ENCODE results near the gene MDM1.
A peak's percentile ranks its signal among the peaks of the same experiment; 100 is the strongest.

Gene MDM1

DNA sequence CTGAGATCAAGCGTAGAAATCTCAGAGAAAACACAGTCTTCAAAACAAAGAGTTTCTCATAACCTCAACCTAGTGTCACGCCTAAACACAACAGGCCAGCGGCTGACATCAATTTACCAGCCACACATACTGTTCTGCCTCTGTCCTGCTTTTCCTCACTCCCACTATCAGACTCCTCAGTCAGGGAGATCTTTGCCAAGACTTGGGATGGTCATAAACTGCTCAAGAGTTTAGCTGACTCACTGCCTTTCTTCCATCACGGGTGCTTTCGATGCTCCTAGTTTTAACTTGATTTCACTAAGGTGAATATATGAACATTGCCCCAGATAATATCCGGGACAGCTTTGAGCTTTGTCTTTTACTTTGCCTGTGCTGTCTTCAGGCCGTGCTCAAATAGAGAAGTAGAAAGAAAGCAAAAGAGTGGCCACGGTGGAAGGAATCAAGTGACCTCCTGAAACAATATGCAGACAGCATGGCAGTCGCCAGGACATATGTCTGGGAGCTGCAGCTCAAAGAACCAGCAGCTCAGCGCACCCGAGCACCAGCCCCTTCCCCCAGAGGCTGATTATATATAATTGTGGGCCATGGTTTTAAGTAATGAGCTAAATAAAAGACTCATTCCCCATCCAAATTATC lies 12.1 kb downstream of the MDM1 start:
- no peak for DNase-seq

- DNase-seq = peak; percentile 41
Observed at GRCh38 chr12:68317047-68317667, 15.0 kb downstream of the MDM1 start.

- no peak for DNase-seq
Observed at GRCh38 chr12:68310370-68310769, 21.8 kb downstream of the MDM1 start.

- DNase-seq = no peak
Observed at GRCh38 chr12:68306564-68306963, 25.6 kb downstream of the MDM1 start.

DNA sequence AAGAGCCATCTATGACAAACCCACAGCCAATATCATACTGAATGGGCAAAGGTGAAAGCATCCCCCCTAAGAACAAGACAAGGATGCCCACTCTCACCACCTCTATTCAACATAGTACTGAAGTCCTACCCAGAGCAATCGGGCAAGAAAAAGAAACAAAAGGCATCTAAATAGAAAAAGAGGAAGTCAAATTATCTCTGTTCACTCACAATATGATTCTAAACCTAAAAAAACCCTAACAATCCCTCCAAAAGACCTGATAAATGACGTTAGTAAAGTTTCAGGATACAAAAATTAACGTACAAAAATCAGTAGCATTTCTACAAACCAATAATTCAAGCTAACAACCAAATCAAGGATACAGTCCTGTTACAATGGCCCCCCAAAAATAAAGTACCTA lies 26.9 kb downstream of the MDM1 start:
- no peak for DNase-seq

- no peak for DNase-seq
Observed at GRCh38 chr12:68304626-68305025, 27.5 kb downstream of the MDM1 start.

DNA sequence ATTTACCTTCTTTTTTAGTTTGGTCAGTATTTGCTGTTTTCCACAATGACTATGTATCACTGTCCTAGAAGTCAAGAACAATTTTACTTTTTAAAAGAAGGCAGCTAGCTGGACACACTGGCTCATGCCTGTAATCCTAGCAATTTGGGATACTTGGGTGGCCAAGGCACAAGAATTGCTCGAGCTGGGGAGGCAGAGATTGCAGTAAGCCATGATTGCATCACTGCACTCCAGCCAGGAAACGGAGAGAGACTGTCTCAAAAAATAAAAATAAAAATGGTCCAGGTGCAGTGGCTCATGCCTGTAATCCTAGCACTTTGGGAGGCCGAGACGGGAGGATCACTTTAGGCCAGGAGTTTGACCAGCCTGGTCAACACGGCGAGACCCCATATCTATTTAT lies 28.3 kb downstream of the MDM1 start:
- DNase-seq = no peak

GRCh38 chr12:68297929-68298328 lies 34.2 kb downstream of the MDM1 start:
- no peak for DNase-seq

GRCh38 chr12:68294251-68294650 lies 37.9 kb downstream of the MDM1 start:
- no peak for DNase-seq

DNA sequence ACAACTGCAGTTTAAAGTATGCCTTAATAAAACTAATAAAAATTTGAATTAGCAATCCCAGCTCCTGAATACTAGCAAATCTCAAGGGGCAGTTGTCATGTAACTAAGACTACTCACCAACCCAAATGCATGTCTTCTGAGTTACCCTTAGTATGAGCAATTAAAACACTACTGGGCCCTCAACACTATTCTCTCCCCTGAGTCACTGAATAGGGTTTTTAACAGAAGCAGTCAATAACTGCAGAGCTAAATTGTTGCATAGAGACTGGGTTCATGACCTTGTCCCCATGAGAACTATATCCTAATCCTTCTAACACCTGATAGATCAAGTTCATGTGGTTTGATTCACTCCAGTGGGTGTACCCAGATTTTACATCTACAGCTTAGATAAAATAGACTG lies 38.8 kb downstream of the MDM1 start:
- no peak for DNase-seq

DNA sequence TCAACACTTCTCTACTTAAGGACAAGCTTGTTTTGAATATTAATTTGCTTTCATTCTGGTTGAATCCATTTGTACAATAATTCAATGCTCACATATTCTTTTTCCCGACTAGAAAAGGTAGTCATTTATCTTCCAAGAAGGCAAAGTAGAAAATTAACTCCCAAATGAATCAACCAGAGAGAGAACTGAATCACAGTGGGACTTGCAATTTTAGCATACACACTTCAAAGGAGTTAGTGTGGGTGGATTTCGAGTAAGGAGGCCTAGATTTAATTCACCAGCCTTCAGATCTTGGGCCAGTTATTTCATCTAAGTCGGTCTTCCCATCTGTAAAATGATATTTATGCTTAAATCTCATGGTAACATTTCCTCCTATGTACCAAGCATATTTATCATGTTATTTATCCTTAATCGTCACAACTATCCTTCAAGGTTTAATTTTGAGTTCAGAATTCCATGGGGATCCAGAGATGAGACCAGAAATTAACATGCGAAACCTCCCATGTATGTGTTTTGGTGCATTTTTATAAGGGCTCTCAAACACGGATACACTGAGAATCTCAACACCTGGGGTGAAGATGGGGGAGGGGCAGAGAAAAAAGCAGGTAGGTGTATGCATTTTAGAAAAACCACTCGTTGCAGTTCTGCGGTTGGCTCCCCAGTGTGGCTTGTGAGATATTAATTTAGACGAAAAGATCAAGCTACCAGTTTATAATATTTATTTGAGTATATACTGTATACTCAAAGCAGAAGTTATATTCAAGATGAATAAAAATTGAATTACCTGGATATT lies 39.8 kb downstream of the MDM1 start:
- no peak for DNase-seq

GRCh38 chr12:68291396-68292036 lies 40.6 kb downstream of the MDM1 start:
- no peak for DNase-seq

DNA sequence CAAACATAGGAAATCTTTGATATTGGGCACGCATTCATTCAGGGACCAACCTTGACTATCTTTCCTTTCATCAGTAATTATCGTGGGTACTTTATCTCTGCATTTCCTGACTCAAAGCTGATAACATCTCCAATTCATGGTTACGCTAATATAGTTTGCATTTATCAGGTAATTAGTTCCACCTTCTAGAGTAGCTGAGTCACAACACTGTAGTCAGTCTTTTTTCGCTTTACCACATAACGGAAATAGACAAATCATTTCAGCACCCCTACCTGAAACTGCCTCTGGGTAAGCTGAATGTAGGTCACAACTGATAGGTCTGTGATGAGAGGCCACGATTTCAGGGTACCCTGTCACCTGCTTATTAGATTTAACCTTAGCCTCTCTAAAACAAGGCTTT lies 42.0 kb downstream of the MDM1 start:
- peak; percentile 30 for DNase-seq

- DNase-seq = no peak
Observed at GRCh38 chr12:68287106-68287505, 45.1 kb downstream of the MDM1 start.

DNA sequence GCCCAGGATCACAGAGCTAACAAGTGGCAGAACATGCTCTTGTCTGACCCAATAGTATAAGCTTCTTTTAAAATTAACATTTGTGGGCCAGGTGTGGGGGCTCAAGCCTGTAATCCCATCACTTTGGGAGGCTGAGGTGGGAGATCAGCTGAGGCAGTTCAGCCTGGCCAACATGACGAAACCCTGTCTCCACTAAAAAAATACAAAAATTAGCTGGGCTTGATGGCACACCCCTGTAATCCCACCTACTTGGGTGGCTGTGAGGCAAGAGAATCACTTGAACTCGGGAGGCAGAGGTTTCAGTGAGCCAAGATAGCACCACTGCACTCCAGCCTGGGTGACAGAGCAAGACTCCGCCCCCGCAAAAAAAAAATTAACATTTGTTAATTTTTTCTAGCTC lies 45.8 kb downstream of the MDM1 start:
- no peak for DNase-seq

- no peak for DNase-seq
Observed at GRCh38 chr12:68285541-68285940, 46.6 kb downstream of the MDM1 start.

- DNase-seq = no peak
Observed at GRCh38 chr12:68281322-68282077, 50.7 kb downstream of the MDM1 start.

DNA sequence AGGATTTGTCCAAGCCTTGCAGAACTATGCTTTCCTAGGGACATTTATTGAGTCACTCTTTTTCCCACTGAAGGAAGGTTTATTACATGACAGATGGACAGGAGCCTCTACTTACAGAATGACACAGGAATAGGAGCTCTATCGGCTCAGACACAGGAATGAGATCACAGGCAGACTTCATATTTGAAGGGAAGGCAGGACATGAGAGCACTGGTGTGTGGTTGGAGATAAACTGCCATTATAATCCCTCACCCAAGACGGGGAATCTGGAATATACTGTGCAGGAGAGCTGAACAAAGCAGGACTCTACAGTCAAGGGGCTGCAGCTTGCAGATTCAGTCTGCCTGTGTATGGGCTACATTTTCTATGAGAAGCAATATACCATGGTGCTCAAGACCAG lies 51.9 kb downstream of the MDM1 start:
- no peak for DNase-seq

DNA sequence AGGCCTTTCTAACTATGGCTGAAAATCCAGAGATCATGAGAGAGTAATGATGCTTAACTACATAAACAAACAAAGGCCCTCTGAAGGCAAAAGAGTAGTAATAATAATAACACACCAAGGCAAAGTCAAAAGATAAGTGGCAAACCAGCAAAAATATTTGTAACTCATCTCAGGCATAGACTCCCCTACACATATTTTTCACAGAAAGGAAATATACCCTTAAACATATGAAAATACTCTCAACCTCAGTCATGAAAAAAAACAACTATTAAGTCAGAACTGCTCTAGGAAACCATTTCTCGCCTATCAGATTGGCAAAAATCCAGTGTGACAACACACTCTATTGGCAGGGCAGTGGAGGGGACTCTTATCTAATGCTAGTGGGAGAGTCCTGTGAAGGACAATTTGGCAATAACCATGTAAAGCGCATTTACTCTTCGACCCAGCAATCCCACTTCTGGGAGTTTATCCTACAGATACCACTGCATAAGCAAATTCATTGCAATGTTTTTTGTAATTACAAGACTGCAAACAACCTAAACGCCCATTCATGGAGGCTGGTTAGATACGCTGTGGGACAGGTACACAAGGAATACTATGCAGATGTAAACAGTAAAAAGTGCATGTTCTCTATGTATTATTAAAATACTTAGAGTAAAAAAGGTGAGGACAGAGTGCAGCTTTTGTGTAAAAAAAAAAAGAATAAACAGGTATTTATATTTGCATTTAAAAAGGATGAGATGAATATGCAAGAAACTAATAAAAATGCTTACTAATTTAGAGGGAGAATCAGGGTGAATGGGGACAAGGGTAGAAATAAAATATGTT lies 52.7 kb downstream of the MDM1 start:
- DNase-seq = no peak

GRCh38 chr12:68276402-68276930 lies 55.7 kb downstream of the MDM1 start:
- DNase-seq = no peak

DNA sequence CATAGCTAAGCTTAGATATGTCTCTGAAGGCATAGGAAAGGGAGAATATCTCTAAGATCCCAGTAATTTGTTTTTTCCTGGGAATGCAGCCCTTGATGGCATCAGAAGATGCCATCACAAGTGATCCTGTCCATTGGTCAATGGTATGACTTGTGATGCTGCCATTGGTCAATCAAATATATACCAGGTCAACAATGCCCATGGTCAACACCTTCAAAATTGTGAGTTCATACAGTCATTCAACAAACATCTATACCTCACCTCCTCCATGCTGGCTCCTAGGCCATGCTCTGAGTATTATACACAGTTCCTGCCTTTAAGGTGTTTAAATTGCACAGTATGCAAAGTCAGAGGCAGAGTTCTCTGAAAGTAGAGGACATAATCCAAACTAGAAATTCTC lies 59.4 kb downstream of the MDM1 start:
- DNase-seq = no peak

GRCh38 chr12:68271346-68271745 lies 60.8 kb downstream of the MDM1 start:
- no peak for DNase-seq

Measured in activated naive CD4-positive, alpha-beta T cell treated with anti-CD3 and anti-CD28 coated beads, Interleukin-2, amount 50 U/mL, for 16 hours (primary cell).